Measurements from ENCODE around the gene DDR1.

The DDR1 gene

DNA sequence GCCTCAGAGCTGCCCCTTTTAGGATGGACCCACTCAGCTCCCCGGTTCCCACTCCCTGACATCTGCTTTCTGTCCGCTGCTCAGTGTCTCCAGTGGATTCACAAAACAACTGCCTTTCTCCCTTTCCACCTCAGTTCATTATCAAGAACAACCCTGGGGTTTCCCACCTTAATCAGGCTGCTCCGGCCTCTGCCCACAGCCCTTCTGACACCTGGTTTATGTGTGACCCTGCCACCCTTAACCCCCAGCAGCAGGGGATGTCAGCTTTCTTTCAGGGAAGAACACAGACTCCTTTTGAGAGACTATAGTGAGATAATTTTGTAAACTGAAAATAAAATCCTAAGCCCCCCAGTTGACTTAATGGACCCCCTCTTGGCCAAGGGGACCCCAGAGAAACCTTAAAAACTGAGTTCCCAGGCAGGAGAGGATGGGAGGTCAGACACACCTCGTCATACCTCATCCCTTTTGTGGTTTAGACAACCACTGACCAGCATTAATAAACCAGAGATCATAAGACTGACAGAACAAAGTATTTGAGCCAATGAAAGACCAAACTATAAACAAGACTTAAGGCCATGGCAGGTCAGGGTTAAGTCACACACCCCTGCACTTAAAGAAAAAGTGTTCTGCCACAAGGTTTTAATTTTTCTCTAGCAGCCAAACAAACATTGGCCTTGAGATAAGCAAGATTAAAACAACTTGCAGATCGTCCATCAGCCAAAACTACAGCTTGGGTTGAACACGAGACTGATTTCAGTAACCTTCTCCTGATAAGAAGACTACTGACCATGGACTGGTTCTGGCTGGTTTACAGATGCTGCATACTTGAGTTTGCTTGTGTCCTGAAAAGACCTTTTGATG, 42.4 kb upstream of the DDR1 start:
- TF ChIP-seq, protein P1, sequence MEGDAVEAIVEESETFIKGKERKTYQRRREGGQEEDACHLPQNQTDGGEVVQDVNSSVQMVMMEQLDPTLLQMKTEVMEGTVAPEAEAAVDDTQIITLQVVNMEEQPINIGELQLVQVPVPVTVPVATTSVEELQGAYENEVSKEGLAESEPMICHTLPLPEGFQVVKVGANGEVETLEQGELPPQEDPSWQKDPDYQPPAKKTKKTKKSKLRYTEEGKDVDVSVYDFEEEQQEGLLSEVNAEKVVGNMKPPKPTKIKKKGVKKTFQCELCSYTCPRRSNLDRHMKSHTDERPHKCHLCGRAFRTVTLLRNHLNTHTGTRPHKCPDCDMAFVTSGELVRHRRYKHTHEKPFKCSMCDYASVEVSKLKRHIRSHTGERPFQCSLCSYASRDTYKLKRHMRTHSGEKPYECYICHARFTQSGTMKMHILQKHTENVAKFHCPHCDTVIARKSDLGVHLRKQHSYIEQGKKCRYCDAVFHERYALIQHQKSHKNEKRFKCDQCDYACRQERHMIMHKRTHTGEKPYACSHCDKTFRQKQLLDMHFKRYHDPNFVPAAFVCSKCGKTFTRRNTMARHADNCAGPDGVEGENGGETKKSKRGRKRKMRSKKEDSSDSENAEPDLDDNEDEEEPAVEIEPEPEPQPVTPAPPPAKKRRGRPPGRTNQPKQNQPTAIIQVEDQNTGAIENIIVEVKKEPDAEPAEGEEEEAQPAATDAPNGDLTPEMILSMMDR (IDR thresholded peaks at IDR 0.05; ENCODE audit: low read depth, low read length, missing control alignments): no peak
- Histone ChIP-seq H3K27ac (no peak overlapping the region), H3K27me3 (replicated peaks) (no peaks in the 10 kb centered on the region), H3K36me3 (replicated peaks) (no peaks in the 10 kb centered on the region), H3K4me3 (ENCODE audit: low read depth, low read length) (no peak overlapping the region)
- in situ Hi-C loops (cut with HindIII; ENCODE audit: low pct_ligation_motif_present, low sequenced_read_pairs): no loop called here
- no peak for DNase-seq

DNA sequence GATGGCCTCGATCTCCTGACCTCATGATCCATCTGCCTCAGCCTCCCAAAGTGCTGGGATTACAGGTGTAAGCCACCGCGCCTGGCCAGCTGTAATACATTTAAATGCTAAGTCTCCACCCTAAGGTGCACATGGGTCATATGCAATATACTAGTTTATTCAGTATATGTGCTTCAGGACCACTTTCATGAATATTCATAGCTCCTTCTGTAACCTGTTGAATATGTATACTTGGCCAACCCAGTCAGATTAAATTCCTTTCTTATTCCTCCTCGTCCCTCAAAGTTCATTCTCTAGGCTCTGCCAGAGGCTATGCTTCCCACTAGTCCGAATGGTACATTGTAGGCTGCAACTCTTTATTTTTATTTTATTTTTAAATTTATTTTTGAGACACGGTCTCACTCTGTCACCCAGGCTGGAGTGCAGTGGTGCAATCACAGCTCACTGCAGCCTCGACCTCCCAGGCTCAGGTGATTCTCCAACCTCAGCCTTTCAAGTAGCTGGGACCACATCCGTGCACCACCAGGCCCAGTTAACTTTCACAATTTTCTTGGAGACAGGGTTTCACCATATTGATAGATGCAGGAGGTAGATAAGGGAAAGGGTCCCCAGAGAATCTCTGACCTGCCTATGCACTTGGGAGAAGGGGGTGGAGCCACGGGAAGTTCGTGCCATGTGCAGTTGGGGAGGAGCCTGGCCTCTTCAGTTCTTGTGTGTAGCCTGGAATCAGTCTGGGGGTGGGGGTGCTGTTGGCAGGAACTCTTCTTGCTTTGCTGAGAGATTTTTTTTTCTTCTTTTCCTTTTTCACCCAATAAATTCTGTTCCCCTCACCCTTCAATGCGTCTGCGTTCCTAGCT, 41.3 kb upstream of the DDR1 start:
- TF ChIP-seq, protein P1 (IDR thresholded peaks at IDR 0.05; ENCODE audit: low read depth, low read length, missing control alignments): no peak
- no peaks in the 10 kb centered on the region for H3K36me3 ChIP-seq (replicated peaks)
- no peak overlapping the region for H3K27ac ChIP-seq
- no peaks in the 10 kb centered on the region for H3K27me3 ChIP-seq (replicated peaks)
- in situ Hi-C loops (cut with HindIII; ENCODE audit: low pct_ligation_motif_present, low sequenced_read_pairs): no loop called here
- no peak for DNase-seq
- no peak overlapping the region for H3K4me3 ChIP-seq (ENCODE audit: low read depth, low read length)

DNA sequence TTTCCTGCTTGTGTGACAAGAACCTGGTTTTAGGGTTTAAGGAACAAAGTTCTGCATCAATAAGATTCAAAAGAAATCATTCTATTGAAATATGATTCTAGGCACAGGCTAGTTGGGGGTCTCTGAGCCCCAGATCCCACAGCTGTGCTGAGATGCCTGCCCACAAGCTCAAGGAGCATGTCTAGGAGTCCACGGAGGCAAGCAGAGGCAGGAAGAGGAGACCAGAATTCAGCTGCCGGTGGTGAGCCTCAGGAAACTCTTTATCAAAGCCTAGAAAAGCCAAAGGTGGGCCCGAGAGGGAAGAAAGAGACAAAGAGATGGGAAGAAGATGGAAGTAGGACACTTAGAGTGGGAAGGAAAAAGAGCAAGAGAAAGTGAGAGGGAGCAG, 40.7 kb upstream of the DDR1 start:
- Histone ChIP-seq H3K27ac (no peak overlapping the region), H3K36me3 (replicated peaks) (no peaks in the 10 kb centered on the region), H3K27me3 (replicated peaks) (no peaks in the 10 kb centered on the region), H3K4me3 (ENCODE audit: low read depth, low read length) (no peak overlapping the region)
- no peak for DNase-seq
- in situ Hi-C loops (cut with HindIII; ENCODE audit: low pct_ligation_motif_present, low sequenced_read_pairs): no loop called here
- TF ChIP-seq, protein P1 (IDR thresholded peaks at IDR 0.05; ENCODE audit: low read depth, low read length, missing control alignments): no peak

DNA sequence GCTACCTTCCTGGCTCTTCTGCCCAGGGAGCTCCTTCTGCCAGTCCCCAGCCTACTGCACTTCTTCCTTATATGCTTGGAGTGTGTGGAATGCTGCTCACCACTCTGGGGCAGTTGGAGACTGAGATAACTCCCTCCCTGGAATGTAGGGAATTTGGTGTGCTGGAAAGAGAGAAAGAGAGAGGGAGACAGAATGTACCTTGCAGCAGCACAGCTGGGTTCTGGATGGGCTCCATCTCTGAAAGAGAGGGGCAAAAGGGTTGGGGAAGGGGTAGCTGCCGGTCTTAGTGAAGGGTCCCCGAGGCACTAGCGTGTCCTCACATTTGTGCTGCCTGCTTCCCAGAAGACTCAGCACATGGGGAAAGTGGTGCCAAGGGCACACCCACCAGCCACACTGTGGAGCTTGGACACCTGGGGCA, 40.2 kb upstream of the DDR1 start:
- in situ Hi-C loops (cut with HindIII; ENCODE audit: low pct_ligation_motif_present, low sequenced_read_pairs): no loop called here
- Histone ChIP-seq H3K4me3 (ENCODE audit: low read depth, low read length) (no peak overlapping the region), H3K27me3 (replicated peaks) (no peaks in the 10 kb centered on the region), H3K27ac (no peak overlapping the region), H3K36me3 (replicated peaks) (no peaks in the 10 kb centered on the region)
- DNase-seq: peak; percentile 24
- TF ChIP-seq, protein P1 (IDR thresholded peaks at IDR 0.05; ENCODE audit: low read depth, low read length, missing control alignments): peak; percentile 14

DNA sequence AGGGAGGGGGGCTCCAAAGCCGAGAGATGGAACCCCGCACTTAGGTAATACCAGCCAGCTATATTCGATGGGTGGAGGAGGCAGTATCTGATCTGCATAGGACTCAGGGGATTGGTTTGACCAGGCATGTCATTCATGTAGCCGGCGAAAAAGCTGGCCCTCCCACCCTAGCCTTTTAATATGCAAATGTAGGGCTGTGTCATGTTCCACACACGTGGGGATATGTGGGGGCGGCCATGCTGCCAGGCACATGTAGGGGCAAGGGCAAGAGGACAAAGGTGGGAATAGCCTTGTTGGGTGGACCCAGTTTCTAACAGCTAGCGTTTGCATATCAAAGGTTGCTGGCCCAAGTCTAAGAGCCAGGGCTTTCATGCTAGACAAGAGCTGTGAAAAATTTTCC, 39.1 kb upstream of the DDR1 start:
- in situ Hi-C loops (cut with HindIII; ENCODE audit: low pct_ligation_motif_present, low sequenced_read_pairs): no loop called here
- Histone ChIP-seq H3K27ac (no peak overlapping the region), H3K4me3 (ENCODE audit: low read depth, low read length) (no peak overlapping the region), H3K36me3 (replicated peaks) (no peaks in the 10 kb centered on the region), H3K27me3 (replicated peaks) (no peaks in the 10 kb centered on the region)
- TF ChIP-seq, protein P1 (IDR thresholded peaks at IDR 0.05; ENCODE audit: low read depth, low read length, missing control alignments): no peak
- no peak for DNase-seq

Data from brain microvascular endothelial cell (primary cell).